Measurements from ENCODE around the gene PLAC8L1.

Gene PLAC8L1

DNA sequence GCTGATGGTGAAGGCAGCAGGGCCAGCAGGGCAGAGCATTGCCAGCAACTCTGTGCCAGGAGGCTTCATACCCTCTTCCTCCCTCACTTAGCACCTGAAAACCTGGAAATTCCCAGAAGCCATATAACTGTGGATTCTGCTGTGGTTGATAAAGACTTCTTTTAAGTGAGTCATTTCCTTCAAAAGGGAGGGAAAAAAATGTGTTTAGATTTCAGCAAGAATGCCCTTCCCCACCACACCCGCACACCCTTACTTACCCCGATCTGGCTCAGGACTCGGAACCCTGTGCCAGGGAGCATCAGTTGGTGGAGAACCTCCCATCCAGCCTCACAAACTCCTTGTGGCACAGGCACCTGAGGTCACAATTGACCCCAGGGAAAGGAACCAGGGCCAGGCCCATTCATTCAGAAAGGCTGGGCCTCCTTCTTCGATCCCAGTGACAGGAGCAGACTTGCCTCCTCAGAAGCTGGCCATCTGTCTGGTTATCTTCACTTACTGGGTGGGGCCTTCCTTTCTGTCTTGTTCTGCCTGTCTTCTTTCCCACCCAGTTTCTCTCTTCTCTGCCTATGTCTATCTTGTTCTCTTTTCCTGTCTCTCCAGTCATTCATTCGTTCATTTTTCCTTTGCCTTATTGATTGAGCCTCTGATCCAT lies 62.6 kb downstream of the PLAC8L1 start:
- DNase-seq (ENCODE audit: extremely low spot score): no peak
- CTCF ChIA-PET: interaction anchor here (0.9 to 4.8 kb wide), 5 partner anchors 9 to 97 kb away, joined by 3 to 22 read pairs (median 3); no protein-coding TSS in a partner anchor

DNA sequence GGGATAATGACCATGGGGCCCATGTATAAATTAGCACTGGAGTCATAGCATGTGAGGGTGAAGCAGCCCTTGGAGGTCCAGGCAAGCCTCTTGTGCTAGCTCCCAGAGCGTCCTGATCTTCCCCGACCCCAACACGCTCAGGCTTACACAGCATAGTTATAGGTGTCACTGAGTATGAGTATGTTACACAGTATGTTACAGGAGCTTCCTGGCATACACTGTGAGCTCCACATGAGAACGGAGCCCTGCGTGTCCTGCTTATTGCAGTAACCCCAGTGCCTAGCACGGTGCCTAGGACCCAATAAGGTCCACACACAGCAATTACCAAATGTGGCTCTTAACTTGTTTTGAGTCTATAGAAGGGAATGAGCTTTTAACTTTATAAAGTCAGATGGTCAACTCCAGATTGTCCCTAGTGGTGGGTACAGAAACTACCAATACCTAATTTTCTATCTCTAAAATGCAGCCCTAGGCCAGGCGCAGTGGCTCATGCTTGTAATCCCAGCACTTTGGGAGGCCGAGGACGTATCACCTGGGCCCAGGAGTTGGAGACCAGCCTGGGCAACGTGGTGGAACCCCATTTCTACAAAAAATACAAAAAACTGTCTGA lies 64.1 kb downstream of the PLAC8L1 start:
- TF ChIP-seq, protein P1, sequence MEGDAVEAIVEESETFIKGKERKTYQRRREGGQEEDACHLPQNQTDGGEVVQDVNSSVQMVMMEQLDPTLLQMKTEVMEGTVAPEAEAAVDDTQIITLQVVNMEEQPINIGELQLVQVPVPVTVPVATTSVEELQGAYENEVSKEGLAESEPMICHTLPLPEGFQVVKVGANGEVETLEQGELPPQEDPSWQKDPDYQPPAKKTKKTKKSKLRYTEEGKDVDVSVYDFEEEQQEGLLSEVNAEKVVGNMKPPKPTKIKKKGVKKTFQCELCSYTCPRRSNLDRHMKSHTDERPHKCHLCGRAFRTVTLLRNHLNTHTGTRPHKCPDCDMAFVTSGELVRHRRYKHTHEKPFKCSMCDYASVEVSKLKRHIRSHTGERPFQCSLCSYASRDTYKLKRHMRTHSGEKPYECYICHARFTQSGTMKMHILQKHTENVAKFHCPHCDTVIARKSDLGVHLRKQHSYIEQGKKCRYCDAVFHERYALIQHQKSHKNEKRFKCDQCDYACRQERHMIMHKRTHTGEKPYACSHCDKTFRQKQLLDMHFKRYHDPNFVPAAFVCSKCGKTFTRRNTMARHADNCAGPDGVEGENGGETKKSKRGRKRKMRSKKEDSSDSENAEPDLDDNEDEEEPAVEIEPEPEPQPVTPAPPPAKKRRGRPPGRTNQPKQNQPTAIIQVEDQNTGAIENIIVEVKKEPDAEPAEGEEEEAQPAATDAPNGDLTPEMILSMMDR (IDR thresholded peaks at IDR 0.05; ENCODE audit: control extremely low read depth, extremely low read depth, low read depth, missing control alignments): no peak
- no peak for DNase-seq (ENCODE audit: extremely low spot score)
- CTCF ChIA-PET: interaction anchor here (1.0 to 4.8 kb wide), 6 partner anchors 9 to 15 kb away, joined by 3 to 22 read pairs (median 6); no protein-coding TSS in a partner anchor
- POLR2A ChIA-PET: no interaction called here

More for the DNA sequence above, 62.6 kb downstream of the PLAC8L1 start:
- POLR2A ChIA-PET: no interaction called here
- TF ChIP-seq, protein P1 (IDR thresholded peaks at IDR 0.05; ENCODE audit: control extremely low read depth, extremely low read depth, low read depth, missing control alignments): no peak

DNA sequence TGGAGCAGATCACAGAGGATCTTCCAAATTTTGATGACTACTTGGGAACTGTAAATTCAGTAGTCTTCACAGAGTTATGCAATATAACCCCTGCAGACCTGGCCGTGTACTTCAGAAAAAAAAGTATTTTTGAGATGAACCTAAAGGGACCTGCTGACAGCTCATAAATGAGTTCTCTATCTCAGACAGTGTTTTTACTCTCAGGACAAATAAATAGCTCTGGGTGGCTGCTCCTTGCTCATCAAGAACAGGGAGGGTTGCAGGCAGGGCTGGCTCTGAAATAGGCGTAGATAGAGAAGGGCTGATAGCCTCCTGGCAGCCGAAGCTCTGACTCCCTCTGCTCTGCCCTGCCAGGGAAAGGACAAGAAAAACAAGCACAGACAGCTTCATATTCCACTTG lies 64.8 kb downstream of the PLAC8L1 start:
- TF ChIP-seq, protein P1 (IDR thresholded peaks at IDR 0.05; ENCODE audit: control extremely low read depth, extremely low read depth, low read depth, missing control alignments): no peak
- CTCF ChIA-PET: interaction anchor here (1.2 to 4.8 kb wide), 6 partner anchors 8 to 15 kb away, joined by 3 to 22 read pairs (median 6); no protein-coding TSS in a partner anchor
- no peak for DNase-seq (ENCODE audit: extremely low spot score)
- POLR2A ChIA-PET: no interaction called here

DNA sequence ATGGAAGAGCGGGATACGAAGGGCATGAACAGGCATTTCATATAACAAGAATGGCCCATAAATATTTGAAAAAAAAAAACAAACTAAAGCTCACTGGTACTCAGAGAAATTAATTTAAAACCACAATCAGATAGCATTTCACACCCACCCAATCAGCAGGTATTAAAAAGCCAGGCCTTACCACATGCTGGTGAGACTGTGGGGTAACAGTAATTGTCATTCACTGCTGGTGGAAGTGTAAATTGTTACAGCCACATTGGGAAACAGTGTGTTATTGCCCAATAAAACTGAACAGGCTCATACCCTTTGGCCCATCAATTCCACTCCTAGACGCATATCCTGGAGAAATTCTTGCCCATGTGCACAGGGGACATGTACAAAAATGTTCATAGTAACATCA lies 66.0 kb downstream of the PLAC8L1 start:
- CTCF ChIA-PET: interaction anchor here (1.2 to 4.8 kb wide), 4 partner anchors 9 to 14 kb away, joined by 3 to 22 read pairs (median 8); no protein-coding TSS in a partner anchor
- POLR2A ChIA-PET: no interaction called here
- no peak for DNase-seq (ENCODE audit: extremely low spot score)

DNA sequence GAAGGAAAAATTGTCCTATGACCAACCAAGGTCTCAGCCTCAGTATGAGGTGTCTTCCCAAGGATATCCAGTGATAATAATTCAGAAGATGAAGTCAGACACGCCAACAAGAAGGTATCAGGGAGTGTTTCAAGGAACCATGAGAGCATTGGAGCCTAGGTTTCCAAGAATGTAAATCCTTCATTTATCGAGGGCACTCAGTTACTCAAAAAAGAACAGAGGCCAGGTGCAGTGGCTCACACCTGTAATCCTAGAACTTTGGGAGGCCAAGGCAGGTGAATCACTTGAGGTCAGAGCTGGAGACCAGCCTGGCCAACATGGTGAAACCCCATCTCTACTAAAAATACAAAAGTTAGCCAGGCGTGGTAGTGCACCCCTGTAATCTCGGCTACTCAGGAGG lies 70.8 kb downstream of the PLAC8L1 start:
- ChIA-PET CTCF (no interaction called here), POLR2A (no interaction called here)
- TF ChIP-seq, protein P1 (IDR thresholded peaks at IDR 0.05; ENCODE audit: control extremely low read depth, extremely low read depth, low read depth, missing control alignments): no peak
- DNase-seq (ENCODE audit: extremely low spot score): no peak

More for the DNA sequence above, 66.0 kb downstream of the PLAC8L1 start:
- TF ChIP-seq, protein P1 (IDR thresholded peaks at IDR 0.05; ENCODE audit: control extremely low read depth, extremely low read depth, low read depth, missing control alignments): no peak
